Suprapubic skin (tissue), 4 donors: Measurements from ENCODE around the gene MLPH.

ENCODE experiments used
- POLR2A ChIP-seq, 2 donors: fragments of 450-650 bp; IDR thresholded peaks; one replicate each; pipeline ENCODE4 v1.6.1; 2017; ENCODE audit warnings: antibody characterized with exemption in 2 of 2, mild to moderate bottlenecking in 2 of 2, moderate library complexity in 2 of 2
- POLR2AphosphoS5 ChIP-seq, 3 donors: sonication (generic); formaldehyde crosslinking; IDR thresholded peaks; one replicate each; pipeline ENCODE4 v1.6.1; 2017; ENCODE audit warnings: antibody characterized with exemption in 3 of 3
- TF ChIP-seq, protein P1 (sequence below), 2 donors: fragments of 200-600 bp in 1 of 2; fragments of 450-650 bp in 1 of 2; sonication (generic) in 1 of 2; IDR thresholded peaks; one replicate each; pipeline ENCODE4 v1.5.1; 2016 to 2019; ENCODE audit warnings: antibody characterized with exemption in 2 of 2, mild to moderate bottlenecking in 1 of 2, moderate library complexity in 1 of 2

DNA sequence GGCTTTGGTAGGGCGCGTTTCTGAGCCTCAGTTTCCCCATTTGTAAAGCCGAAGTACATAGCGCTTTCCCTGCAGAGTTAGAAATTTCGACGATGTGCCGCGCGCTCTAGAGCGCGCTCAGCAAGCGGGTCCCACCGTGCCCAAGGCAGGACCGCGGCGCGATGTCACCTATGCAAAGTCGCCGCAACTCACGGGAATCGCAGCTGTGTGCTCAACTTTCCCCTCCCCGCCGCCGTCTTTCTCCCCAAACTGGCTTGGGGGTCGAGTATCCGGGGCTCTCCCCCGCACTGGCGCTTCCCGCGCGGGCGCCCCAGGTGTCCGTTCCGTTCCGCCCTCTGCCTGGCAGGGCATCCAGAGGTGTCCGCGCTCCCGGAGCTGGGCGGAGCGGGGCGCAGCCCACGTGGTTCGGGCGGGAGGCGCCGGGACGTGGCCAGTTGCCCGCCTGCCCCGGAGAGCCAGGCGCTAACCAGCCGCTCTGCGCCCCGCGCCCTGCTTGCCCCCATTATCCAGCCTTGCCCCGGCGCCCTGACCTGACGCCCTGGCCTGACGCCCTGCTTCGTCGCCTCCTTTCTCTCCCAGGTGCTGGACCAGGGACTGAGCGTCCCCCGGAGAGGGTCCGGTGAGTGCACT is at the start of gene MLPH:
- TF ChIP-seq, protein P1, sequence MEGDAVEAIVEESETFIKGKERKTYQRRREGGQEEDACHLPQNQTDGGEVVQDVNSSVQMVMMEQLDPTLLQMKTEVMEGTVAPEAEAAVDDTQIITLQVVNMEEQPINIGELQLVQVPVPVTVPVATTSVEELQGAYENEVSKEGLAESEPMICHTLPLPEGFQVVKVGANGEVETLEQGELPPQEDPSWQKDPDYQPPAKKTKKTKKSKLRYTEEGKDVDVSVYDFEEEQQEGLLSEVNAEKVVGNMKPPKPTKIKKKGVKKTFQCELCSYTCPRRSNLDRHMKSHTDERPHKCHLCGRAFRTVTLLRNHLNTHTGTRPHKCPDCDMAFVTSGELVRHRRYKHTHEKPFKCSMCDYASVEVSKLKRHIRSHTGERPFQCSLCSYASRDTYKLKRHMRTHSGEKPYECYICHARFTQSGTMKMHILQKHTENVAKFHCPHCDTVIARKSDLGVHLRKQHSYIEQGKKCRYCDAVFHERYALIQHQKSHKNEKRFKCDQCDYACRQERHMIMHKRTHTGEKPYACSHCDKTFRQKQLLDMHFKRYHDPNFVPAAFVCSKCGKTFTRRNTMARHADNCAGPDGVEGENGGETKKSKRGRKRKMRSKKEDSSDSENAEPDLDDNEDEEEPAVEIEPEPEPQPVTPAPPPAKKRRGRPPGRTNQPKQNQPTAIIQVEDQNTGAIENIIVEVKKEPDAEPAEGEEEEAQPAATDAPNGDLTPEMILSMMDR (IDR thresholded peaks at IDR 0.05): no peak
- no peak for TF ChIP-seq POLR2A (IDR thresholded peaks at IDR 0.05)
- no peak for TF ChIP-seq POLR2AphosphoS5 (IDR thresholded peaks at IDR 0.05)
